Spleen (tissue), 7 donors: ENCODE data around the gene DPF3.

Experiments
- CTCF ChIP-seq, 11 experiments: fragments of 200-600 bp in 7 of 11; fragments of 450-650 bp in 4 of 11; sonication (generic) in 4 of 11; IDR thresholded peaks in 8 of 11; conservative IDR thresholded peaks in 3 of 11; 1 replicate in 7 of 11; 2 replicates in 4 of 11; pipeline versions ENCODE4 v1.4.0 to v1.8.0; 2016 to 2021; ENCODE audit warnings: antibody characterized with exemption in 11 of 11, inconsistent platforms in 4 of 11, mild to moderate bottlenecking in 1 of 11
- POLR2A ChIP-seq, 3 donors: fragments of 450-650 bp; IDR thresholded peaks; one replicate each; pipeline ENCODE4 v1.5.1; 2017; ENCODE audit warnings: antibody characterized with exemption in 3 of 3, mild to moderate bottlenecking in 1 of 3
- donor health status: DM: no; HTN: no; CAD: no; lungs with moderate emphysema.
- donor health status: DM: no; HTN: no; CAD: no.
- donor health status: DM: no; HTN: no; CAD: no.

- TF ChIP-seq POLR2A (IDR thresholded peaks at IDR 0.05) (no peak), CTCF (IDR thresholded peaks at IDR 0.05 in 8 of 11, conservative IDR thresholded peaks at IDR 0.05 in 3 of 11) (no peak)
These were observed 178.1 kb downstream of the DPF3 start for GRCh38 chr14:72715850-72716228.
